Stimulated activated CD8-positive, alpha-beta memory T cell treated with anti-CD3 and anti-CD28 coated beads, Interleukin-12 subunit alpha, Interleukin-12 subunit beta, amount 100 ng/mL, for 1 hour (primary cell): ENCODE data around the gene GASK1B.

Experiments used
- DNase-seq: peaks from one replicate; pipeline ENCODE4 v3.0.0-alpha.2; 2020; ENCODE audit warnings: low read depth

GASK1B gene

DNA sequence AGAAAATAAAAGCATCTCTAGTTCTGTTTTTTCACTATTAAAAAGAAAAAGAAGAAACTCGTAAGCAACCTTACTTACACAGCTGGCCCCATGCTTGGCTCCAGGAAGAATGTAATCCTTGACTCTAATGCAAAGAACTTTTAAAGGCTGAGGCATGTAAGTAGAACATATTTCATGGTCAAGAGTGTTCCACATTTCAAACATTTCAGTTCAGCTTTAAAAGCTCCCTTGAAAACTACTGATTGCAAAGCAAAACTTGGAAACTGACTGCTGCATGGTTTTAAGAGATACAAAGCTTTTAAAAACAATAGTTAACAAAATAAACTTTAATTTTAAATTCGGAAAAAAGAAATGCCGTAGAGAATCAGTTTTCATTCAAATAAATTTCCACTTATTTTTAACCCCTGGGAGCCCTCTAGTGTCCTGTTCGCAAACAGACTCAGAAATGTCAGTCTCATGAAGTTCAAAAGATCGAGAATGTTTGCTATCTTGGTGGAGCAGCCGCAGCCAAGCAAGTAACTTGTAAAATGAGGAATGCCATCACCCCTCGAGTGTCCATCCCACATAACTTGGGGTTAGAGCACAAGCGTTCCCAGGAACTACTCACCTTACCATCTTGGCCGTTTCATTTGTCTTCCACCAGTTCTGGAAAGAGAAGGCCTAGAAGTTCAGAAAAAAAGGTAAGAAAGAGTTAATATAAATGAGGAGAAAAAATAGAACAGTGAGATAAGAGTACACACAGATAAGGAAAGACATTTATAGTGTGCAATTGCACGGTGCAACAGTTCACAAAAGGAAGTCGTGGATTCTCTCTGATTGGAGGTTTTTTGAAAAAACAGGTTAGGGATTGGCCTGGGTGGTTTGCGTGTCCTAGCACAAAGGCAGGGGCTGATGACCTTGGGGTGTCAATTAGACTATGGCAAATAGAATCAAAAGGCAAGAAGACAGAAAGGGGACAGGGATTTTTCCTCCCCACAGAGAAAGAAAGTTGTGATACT is at the start of gene GASK1B:
GASK1B (minus strand) TSS at position 765 of the 998 bp plus-strand sequence. CDS start 1,650 bp downstream, outside the sequence.
- no peak for DNase-seq

DNA sequence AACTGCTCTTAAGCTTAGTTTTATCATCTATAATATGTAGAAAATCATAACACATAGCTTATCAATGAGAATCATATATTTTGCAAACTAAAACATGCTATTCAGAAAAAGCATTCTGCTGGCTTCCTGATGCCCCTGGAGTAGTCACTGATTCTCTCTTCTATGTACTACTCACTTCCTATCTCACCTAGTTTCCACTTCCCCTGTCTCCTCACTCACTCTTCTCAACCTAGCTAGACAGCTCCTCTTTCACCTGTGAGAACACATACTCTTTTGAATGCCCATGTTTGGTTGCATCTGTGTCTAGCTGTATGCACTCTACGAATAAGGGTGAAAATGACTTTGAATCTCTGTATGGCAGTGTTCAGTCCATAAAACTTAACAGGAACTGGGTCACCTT is 46.8 kb upstream of the GASK1B start:
- no peak for DNase-seq

DNA sequence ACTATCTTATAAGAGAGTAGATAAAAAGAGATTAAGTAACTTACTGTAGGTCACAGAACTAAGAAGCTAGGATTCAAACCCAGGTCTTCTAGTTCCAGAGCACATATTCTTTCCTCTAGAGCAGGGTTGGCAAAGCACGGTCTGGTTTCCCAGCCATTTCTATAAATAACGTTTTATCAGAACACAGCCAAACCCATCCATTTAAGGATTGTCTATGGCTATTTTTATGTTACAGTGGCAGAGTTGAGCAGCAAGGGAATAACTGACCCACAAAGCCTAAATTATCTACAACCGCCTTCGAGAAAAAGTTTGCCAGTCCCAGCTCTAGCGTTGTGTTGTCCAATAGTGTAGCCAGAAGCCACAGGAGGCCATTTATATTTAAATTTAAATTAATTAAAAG is 44.9 kb upstream of the GASK1B start:
- DNase-seq: no peak

DNA sequence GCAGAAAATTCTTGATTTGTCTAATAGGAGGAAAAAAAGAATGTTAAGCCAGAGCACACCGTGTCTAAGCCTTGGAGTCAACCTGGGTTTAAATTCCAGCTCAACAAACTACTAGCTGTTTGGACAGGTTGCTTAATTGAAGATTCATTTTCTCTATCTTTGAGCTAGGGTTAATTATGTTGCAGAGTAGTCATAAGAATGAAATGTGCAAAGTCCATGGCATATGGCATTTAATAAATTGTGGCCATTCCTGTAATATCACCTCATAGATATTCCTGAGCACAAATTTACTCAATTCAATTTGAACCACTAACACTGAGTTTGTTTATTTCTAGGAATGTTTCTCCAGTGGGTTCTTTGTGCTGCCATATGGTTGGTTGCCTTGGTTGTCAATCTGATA is 42.0 kb upstream of the GASK1B start:
- no peak for DNase-seq

DNA sequence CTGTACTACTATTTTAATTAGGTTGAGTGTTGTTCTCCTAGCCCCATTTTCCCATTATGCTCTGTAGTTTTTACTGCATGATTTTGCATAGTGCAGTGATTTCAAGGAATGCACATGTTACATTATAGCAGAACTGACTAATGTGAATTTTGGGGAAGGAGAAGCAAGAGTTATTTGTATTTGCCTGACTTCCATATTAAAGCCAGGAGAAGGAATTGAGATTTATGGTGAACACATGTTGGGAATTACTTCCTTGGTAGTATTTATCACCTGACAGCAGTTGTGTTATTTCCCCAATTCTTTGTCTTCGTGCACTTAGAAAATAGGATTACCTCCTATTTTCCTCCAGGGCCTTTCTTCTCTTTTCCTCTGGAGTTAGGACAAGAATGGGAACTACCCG is 40.6 kb upstream of the GASK1B start:
- DNase-seq: no peak

DNA sequence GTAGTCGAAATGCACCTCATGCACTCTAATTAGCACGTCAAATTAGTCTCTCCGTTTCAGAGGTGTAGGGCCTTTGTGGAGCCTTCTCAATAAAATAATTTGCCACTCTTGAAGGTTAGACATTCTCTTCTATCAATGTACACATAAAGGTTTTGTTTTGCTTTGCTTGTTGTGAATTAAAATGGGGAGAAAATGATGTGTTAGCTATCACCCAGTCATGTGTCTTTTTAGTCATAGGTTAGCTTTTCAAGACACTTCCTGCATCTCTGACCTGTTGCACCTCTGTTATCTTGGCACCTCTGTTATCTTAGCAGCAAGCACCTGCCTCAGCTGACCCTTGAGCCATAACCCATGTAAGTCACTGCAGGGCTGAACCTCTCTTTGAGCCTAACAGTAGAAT is 38.4 kb upstream of the GASK1B start:
- DNase-seq: no peak

DNA sequence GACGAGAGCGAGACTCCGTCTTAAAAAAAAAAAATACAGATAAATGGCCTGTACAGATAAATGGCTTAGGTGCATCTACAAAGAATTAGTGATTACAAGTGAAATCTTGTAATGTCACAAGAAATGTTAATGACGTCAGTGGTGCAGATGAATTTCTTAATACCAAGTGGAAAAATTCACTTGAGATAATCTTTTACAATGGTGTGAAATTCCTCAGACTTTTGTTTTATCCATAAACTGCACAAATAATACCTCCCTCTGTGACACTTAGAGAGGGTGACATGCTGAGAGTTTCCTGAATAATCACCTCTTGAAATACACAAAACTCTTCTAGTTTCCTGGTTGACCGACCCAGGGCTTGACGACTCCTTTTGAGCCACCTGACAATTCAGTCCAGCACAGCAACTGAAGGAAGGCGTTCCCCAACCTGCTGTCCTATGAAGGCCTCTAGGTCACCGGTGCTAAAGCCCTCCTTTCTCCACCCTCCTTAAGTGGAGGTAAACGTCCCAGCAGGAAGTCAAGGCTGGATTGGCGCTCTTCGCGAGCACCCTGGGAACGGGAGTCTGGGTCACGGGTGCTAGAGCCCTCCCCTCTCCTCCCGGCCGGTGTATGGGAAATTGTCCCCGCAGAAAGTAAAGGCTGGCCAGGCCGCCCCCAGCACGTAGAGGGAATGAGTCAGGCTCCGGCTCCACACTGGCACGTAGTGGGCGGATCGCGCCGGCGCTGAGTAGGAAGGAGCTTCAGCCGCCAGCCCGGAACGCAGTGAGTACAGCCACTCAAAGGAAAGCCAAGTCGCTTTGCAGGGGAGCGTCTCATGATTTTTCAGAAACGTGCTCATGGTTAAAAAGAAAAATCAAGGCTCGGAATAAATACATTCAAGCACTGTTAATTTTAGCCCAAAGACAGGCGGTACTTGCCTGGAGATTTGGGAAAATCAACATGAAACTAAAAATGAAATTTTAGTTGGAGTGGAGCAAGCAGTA is 37.3 kb upstream of the GASK1B start, which contains the start of gene TMEM144:
TMEM144 (plus strand) TSS at position 662 of the 983 bp plus-strand sequence. CDS start 2,182 bp downstream, outside the sequence.
- no peak for DNase-seq

DNA sequence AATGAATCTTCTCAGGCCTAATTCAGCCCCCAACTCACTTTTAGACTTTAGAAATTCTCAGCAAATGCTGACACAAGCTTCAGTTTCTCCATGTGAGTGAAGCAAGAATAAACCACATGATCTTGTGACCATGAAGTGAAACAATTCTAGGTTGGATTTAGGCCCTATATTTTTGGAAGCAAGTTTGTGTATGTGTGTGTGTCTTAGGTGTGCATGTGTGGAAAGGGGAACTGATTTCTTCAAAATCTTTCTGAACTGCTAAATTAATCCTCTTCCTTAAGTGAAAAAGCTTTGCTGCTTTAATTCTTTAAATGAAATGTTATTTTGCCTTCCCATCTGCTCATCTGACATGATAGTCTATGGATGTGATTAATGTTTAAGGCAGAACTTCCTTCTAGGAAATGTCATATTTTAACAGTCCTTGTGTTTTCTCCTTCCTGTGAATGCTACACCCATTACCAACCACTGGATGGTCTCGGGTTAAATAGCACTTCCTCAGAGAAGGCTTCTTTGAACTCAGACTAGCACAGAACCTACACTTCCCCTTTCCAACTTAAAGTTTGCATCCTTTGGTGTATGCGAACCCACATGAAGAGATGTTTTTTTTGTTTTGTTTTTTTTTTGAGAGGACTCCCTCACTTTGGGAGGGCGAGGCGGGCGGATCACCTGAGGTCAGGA is 36.3 kb upstream of the GASK1B start:
- no peak for DNase-seq

DNA sequence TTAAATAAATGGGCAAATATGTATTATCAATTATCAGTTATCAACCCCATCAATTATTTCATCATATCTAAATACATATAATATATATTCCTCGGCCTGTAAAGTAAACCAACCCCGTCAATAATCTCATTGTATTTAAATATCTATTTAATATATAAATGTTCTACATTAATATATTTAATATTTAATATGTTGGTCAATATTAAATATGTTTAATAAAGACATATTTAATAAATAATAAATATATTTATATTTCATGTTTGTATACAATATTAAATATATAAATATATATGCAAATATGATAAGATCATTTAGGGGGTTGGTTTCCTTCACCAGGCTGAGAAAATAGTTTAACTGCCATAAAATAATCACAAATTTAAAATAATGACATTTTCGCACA is 31.1 kb upstream of the GASK1B start:
- DNase-seq: no peak

DNA sequence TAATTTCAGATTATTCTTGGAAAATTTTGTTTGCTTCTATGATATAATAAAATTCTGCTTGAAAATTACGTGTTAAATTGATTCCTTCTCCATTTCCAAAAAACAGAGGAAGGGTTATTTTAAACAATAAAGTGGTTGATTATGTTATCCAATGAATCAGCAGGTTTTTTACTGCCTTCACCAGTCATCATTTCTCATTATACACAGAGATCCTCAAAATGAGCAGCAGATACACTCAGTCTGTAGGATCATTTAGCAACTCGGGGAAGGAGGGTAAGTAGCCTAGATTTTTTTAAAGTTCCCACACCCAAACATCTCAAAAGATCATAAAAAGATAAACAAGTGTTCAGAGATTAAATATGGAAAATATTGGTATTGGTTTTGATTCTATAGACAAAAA is 30.6 kb upstream of the GASK1B start:
- DNase-seq: no peak

DNA sequence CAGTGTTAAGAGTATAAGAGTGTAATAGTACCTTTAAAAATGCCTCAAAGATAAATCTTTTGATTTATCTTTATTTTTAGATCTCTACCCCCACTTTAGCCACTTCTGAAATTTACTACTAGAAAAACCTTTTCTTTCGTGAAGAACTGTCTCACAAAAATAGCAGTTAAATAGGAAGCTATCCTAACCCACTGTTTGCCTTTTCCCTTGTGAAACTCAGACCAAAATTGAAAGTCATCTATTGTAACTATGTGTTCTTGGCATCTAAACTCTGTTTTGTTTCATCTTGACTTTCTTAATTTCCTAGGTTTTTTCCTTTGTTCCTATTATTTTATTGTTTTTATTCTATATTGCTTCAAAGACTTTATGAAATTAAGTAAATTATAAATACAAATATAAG is 29.7 kb upstream of the GASK1B start:
- DNase-seq: no peak

DNA sequence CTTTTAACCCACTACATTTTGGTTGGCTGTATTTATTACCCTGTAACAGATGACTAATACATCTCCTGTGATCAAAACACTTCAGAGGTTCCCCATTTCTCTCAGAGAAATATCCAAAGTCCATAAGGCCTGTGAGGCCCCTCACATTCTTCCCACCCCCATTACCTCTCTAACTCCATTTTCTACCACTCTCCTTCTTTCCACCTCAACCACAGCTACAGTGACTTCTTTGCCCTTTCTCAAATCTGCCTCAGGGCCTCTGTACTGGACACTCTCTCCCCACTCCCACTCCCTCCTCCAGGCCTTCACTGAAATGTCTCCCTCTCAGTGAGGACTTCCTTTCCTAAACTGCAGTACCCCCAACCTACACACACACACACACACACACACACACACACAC is 29.1 kb upstream of the GASK1B start:
- no peak for DNase-seq

DNA sequence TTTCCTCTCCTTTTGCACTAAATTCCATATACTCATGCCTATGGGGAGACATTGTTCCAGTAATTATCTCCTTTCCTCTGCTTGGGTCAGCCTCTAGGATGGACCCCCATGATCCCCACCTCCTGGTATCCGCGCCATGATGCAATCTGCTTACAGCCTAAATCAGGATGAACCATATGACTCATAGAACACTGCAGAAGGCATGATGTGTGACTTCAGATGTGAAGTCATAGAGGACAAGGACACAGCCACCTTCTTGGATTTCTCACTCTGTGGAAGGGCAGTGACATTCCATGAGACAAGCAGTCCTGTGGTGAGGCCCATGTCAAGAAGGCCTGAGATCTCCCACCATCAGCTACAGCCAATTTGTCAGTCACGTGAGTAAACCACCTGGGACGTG is 28.5 kb upstream of the GASK1B start:
- DNase-seq: no peak

DNA sequence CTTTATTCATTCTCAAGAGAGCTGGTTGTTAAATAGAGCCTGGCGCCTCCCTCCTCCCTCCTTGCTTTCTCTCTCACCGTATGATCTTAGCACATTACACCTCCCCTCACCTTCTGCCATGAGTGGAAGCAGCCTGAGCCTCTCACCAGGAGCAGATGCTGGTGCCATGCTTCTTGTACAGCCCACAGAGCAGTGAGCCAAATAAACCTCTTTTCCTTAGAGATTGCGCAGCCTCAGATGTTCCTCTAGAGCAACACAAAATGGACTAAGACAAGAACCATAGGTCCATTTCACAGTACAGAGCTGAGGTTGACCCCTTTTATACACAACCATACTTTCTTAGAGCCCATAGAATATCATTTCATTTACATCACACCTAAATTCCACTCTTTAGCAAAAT is 27.4 kb upstream of the GASK1B start:
- DNase-seq: no peak

DNA sequence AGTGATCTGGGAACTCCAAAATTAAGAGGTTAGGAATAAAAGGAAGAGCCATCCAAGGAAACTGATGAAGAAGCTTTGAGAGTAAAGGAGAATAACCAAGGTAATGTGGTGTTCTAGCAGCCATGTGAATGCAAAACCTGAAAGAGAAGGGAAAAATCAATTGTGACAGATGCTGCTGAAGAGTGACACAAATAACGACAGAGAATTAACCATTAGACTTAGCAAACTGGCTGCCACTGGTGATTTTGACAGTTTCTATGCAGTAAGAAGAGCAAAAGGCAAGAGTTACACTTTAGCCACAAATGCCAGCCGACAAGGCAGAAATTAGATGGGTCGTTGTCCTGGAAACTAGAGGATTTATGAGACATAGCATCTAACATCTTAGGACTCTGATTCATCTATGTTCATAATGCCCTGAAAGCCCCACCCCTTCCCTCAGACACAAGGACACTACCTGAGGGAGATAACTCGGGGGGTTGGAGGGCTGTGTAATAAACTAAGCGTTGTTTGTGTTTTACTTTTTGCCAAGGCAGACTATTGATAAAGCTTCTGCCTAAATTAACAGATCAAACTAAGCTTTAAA is 24.5 kb upstream of the GASK1B start:
- no peak for DNase-seq

DNA sequence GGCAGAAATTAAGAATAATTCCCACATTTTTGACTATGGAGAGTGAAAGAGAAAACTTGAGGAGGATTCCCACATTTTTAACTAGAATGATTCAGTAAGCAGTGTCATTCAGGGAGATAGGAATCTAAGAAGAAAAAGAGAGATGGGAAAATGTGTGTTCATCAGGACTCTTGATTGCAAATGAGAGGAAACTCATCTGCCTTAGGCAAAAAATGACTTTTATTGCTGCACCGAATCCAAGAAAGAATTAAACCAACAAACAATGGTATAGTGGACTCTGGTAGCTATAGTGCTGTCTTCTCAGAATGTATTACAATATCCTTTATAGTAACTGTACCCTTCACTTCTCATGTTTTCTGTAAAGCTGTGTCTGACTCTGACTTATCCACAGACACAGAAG is 22.5 kb upstream of the GASK1B start:
- DNase-seq: no peak

DNA sequence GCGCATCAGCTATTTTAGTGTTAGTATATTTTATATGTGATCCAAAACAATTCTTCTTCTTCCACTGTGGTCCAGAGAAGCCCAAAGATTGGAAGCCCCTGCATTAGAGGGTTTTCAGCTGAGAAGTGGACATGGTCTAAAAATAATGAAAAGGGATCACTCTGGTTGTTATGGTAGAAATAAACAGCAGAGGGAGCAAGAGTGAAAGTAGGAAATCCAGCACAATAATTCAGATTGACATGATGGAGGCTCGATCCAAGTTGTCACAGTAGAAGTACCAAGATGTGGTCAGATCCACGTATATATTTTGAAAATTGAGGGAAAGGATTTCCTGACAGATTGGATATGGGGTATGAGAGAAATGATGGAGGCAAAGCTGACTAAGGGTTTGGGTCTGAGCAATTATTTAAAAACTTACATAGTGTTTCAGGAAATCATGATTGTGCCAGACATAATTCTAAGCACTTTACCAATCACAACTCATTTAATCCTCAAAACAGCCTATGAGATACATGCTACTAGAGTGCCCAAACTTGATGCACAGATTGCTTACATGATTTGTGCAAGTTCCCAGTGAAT is 20.4 kb upstream of the GASK1B start:
- DNase-seq: no peak

DNA sequence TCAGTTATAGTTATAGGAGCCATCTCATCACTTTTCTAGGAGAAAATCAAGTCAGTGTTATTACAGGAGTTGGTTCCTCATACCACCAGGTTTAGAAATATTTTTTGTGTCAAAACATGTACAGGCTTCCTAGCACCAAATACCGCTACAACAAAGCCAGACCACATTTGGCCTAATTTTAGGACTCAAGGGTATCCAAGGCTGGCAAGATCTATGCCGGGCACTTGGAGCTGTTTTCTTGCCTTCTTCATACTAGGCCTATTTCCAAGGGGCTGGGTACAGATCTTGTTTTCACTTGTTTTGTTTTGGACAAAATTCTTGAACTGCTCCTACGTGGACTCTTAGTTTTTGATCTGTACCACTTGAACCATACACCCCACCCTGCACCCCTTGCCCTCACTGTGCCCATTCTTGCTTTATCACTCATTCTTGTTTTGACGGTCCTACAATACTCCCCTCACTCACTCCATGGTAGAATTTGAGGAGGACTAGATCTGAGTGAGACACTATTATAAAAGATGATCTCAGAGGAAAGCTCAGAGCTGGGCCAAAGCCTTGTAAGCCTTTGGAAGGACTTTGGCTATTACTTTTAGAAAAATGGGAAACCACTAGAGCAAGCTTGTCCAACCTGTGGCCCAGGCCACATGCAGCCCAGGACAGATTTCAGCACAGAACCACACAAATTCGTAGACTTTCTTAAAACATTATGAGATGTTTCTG is 19.8 kb upstream of the GASK1B start:
- no peak for DNase-seq

DNA sequence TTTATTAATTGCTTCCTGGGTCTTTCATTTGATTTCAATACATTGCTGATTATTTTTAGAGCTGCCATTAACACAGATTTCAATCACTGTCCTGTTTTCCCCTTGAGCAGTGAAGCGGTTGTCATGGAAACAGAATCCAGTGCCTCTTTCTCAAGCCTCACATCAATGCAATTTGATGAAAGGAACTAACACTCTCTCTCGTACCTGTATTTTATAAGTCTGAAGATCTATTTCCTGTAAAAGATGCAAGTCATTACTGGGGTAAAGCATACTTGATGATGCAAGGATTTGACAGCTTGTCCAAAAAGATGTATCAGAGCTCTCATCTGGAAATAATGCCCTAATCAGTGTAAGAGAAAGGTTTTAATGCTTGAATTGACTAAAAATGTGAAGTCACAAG is 17.9 kb upstream of the GASK1B start:
- no peak for DNase-seq

DNA sequence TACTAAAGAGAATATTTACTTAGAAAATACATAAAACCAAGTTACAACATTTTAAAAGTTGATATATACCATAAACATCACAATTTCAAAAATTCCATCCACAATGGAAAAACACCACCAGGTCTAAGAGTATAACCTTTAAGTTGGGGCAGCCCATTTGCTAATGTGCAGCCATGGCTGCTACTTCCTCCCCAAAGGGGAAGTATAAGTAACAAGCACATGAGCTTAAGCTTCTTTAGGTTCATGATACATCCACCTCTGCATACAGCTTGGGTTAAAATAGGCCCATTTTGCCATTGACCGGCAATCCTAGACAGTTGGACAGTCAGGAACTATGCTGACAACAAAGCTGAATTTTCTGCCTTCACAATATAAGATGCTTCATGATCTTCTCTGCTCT is 16.6 kb upstream of the GASK1B start:
- no peak for DNase-seq

DNA sequence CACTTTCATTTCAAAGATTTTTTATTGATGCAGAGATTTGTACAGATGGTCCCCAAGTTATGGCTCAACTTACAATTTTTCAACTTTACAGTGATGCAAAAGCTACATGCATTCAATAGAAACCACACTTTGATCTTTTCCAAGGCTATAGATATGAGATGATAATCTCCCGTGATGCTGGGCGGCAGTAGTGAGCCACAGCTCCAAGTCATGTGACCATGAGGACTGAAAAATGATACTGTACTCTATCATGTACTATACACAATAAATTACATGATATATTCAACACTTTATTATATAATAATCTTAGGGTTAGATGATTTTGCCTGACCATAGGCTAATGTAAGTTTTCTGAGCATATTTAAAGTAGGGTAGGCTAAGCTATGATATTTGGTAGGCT is 14.0 kb upstream of the GASK1B start:
- DNase-seq: no peak
